OCI-LY7 (cell line): ENCODE data around the gene ADAM33. TPM values are rescaled to one million over a fixed set of nuclear protein-coding genes. Genes with fewer than 3 reads are reported as not detected.

Experiments used
- BruUV-seq: library from RNA; stranded (reverse); fragments of 400-500 nt; replicated peaks from 2 replicates; lab custom pipeline; 2021; lab: Mats Ljungman, UMichigan
- CTCF ChIA-PET: fragments of 300-600 bp; sonication (Branson Sonifier 250); formaldehyde crosslinking; loops from one replicate; lab custom pipeline; 2022; ENCODE audit warnings: antibody characterized with exemption; ENCODE audit not compliant: unreplicated experiment; lab: Charles Lee
- POLR2A ChIA-PET: fragments of 300-600 bp; sonication (Branson Sonifier 250); formaldehyde crosslinking; loops from one replicate; lab custom pipeline; 2022; ENCODE audit warnings: antibody characterized with exemption; lab: Charles Lee
- DNase-seq: peaks from one replicate; pipeline ENCODE4 v3.0.0-alpha.2; 2015; ENCODE audit warnings: low spot score
- H2AFZ ChIP-seq: fragments of 200-600 bp; sonication (generic), shearing (Covaris generic); 2 replicates; pipeline ENCODE4 v1.6.1; 2014; ENCODE audit warnings: mild to moderate bottlenecking, antibody characterized with exemption, low read length, moderate library complexity
- H3K27ac ChIP-seq: fragments of 200-600 bp; sonication (generic); 2 replicates; pipeline ENCODE4 v1.5.1; 2014; ENCODE audit warnings: mixed run types, low read depth, mild to moderate bottlenecking, moderate library complexity, low read length, inconsistent platforms; ENCODE audit not compliant: poor library complexity, severe bottlenecking
- H3K36me3 ChIP-seq: fragments of 200-600 bp; sonication (generic); 2 replicates; pipeline ENCODE4 v1.6.1; 2014; ENCODE audit warnings: mild to moderate bottlenecking, antibody characterized with exemption, low read length, moderate library complexity, mixed read lengths; ENCODE audit not compliant: insufficient read depth
- H3K4me1 ChIP-seq: fragments of 200-600 bp; sonication (generic); 2 replicates; pipeline ENCODE4 v1.5.1; 2014; ENCODE audit warnings: mild to moderate bottlenecking, low read length; ENCODE audit not compliant: insufficient read depth, poor library complexity, severe bottlenecking
- H3K4me2 ChIP-seq: fragments of 200-600 bp; sonication (generic); 2 replicates; pipeline ENCODE4 v1.6.1; 2014; ENCODE audit warnings: mild to moderate bottlenecking, low read length
- H3K4me3 ChIP-seq: fragments of 200-600 bp; sonication (generic); 2 replicates; pipeline ENCODE4 v1.5.1; 2014; ENCODE audit warnings: mild to moderate bottlenecking, low read depth, low read length; ENCODE audit not compliant: poor library complexity, severe bottlenecking
- H3K79me2 ChIP-seq: fragments of 200-600 bp; sonication (generic); 2 replicates; pipeline ENCODE4 v1.6.1; 2016; ENCODE audit warnings: low read depth, mild to moderate bottlenecking, low read length, moderate library complexity, mixed read lengths; ENCODE audit not compliant: insufficient read depth
- H3K9me2 ChIP-seq: fragments of 200-600 bp; sonication (generic); 2 replicates; pipeline ENCODE4 v1.6.1; 2016; ENCODE audit warnings: mild to moderate bottlenecking, low read length, mixed read lengths; ENCODE audit not compliant: insufficient read depth
- H3K9me3 ChIP-seq: fragments of 200-600 bp; sonication (generic); 2 replicates; pipeline ENCODE4 v1.6.1; 2014; ENCODE audit warnings: mild to moderate bottlenecking, mixed run types, low read length, mixed read lengths
- H4K20me1 ChIP-seq: fragments of 200-600 bp; sonication (generic); 2 replicates; pipeline ENCODE4 v1.6.1; 2014; ENCODE audit warnings: mild to moderate bottlenecking, antibody characterized with exemption, low read length, moderate library complexity, mixed read lengths; ENCODE audit not compliant: insufficient read depth
- CTCF ChIP-seq: fragments of 200-600 bp; sonication (generic); conservative IDR thresholded peaks from 2 replicates; pipeline ENCODE4 v1.5.1; 2014; ENCODE audit warnings: mild to moderate bottlenecking, antibody characterized with exemption, low read length, moderate library complexity, mixed read lengths
- EZH2phosphoT487 ChIP-seq: fragments of 200-600 bp; sonication (generic); IDR thresholded peaks from 2 replicates; pipeline ENCODE4 v1.6.1; 2018; ENCODE audit warnings: low read depth, borderline replicate concordance, mild to moderate bottlenecking, mixed run types, antibody characterized with exemption, low read length, moderate library complexity, mixed read lengths
- intact Hi-C: fragments of 100-400 bp; cut with micrococcal nuclease; formaldehyde crosslinking; loops from one replicate; pipeline ENCODE4 v1.10.0; 2022; ENCODE audit not compliant: unreplicated experiment
- total RNA-seq, 2 experiments: library from RNA; depleted of rRNA in 1 of 2; stranded (reverse); fragments of >200 nt in 1 of 2; shearing (Covaris generic) in 1 of 2; gene quantifications; 2 replicates each; pipeline ENCODE4 v1.2.3, GENCODE V29; 2014 to 2022

Gene ADAM33
- total RNA-seq, 2 experiments from 2014 or later = not detected

- TF ChIP-seq CTCF (no peak), EZH2phosphoT487 (no peak)
- Histone ChIP-seq H3K9me3 (no peaks in the 10 kb centered on the region), H3K4me1 (peaks cover 8% of the 10 kb centered on the region), H4K20me1 (no peaks in the 10 kb centered on the region), H3K4me2 (no peak overlapping the region), H3K79me2 (no peaks in the 10 kb centered on the region), H3K36me3 (no peaks in the 10 kb centered on the region), H2AFZ (no peak overlapping the region; the same call in 1 of the 2 replicates), H3K27ac (no peak overlapping the region), H3K4me3 (no peak overlapping the region), H3K9me2 (no peaks in the 10 kb centered on the region)
- CTCF ChIA-PET = no interaction called here
- DNase-seq = peak; percentile 8
- BruUV-seq = no TSS peak
- POLR2A ChIA-PET = interaction anchor here (0.7 kb wide), 2 partner anchors 67 to 597 kb away, joined by 3 read pairs; no protein-coding TSS in a partner anchor
- intact Hi-C loops = loop anchor here (10.0 kb wide), 1 partner anchor 62 kb away; the partner anchor contains the start of gene SIGLEC1
These were observed 28.9 kb downstream of the ADAM33 start for GRCh38 chr20:3652676-3653596.

- peak; percentile 48 for DNase-seq
- no peak overlapping the region for H3K4me3 ChIP-seq
- no peaks in the 10 kb centered on the region for H3K9me2 ChIP-seq
- ChIA-PET POLR2A (no interaction called here), CTCF (no interaction called here)
- H3K4me1 ChIP-seq = peaks cover 8% of the 10 kb centered on the region
- H4K20me1 ChIP-seq = no peaks in the 10 kb centered on the region
- no peaks in the 10 kb centered on the region for H3K36me3 ChIP-seq
- H3K4me2 ChIP-seq = no peak overlapping the region
- no peaks in the 10 kb centered on the region for H3K9me3 ChIP-seq
- H3K27ac ChIP-seq = no peak overlapping the region
- TF ChIP-seq CTCF = no peak
- TF ChIP-seq EZH2phosphoT487 = no peak
- H3K79me2 ChIP-seq = no peaks in the 10 kb centered on the region
- intact Hi-C loops = loop anchor here (10.0 kb wide), 1 partner anchor 63 kb away; the partner anchor contains the start of gene SIGLEC1
- H2AFZ ChIP-seq = no peak overlapping the region; the same call in 1 of the 2 replicates
- BruUV-seq = no TSS peak
These were observed 29.6 kb downstream of the ADAM33 start for GRCh38 chr20:3652221-3652620.
